Pulmonary artery endothelial cell (primary cell): ENCODE results near the gene CCDC57. TPM values are rescaled to one million over a fixed set of nuclear protein-coding genes. Genes with fewer than 3 reads are reported as not detected.

Experiments
- DNase-seq: peaks from one replicate; pipeline ENCODE4 v3.0.0-alpha.2; 2011; ENCODE audit warnings: low read depth, low spot score
- total RNA-seq: library from RNA; depleted of rRNA; stranded (reverse); fragments of >200 nt; gene quantifications from 2 replicates; pipeline ENCODE4 v1.2.3, GENCODE V29; 2014

CCDC57 gene
- total RNA-seq, 1 donor from 2014 or later, result 6.9 TPM

- DNase-seq, result no peak
Measured at GRCh38 chr17:82095777-82096708, 116.6 kb downstream of the CCDC57 start.

- DNase-seq, result no peak
Measured at GRCh38 chr17:82094931-82095776, 117.5 kb downstream of the CCDC57 start.

- DNase-seq, result no peak
Measured at GRCh38 chr17:82092995-82093751, 119.5 kb downstream of the CCDC57 start.

- no peak for DNase-seq
Measured at GRCh38 chr17:82092628-82092994, 120.0 kb downstream of the CCDC57 start.

- no peak for DNase-seq
Measured at GRCh38 chr17:82092094-82092586, 120.5 kb downstream of the CCDC57 start.

GRCh38 chr17:82091264-82092066 is 121.2 kb downstream of the CCDC57 start:
- no peak for DNase-seq

- DNase-seq, result no peak
Measured at GRCh38 chr17:82090549-82091263, 121.9 kb downstream of the CCDC57 start.

GRCh38 chr17:82089723-82090548 is 122.7 kb downstream of the CCDC57 start:
- no peak for DNase-seq

GRCh38 chr17:82088838-82089722 is 123.6 kb downstream of the CCDC57 start:
- DNase-seq, result no peak

- no peak for DNase-seq
Measured at GRCh38 chr17:82087961-82088837, 124.4 kb downstream of the CCDC57 start.

GRCh38 chr17:82086941-82087906 is 125.4 kb downstream of the CCDC57 start:
- no peak for DNase-seq

GRCh38 chr17:82085931-82086764 is 126.5 kb downstream of the CCDC57 start:
- DNase-seq, result no peak

- DNase-seq, result no peak
Measured at GRCh38 chr17:82085031-82085861, 127.4 kb downstream of the CCDC57 start.
